HepG2 (cell line): ENCODE data around the gene ADH5.

Experiments used
- ESRRA ChIP-seq: sonication (generic); formaldehyde crosslinking; IDR thresholded peaks from 2 replicates; pipeline ENCODE4 v1.5.1; 2020; ENCODE audit warnings: mild to moderate bottlenecking, low read depth, missing genetic modification reagents
- EZH2 ChIP-seq: conservative IDR thresholded peaks from 2 replicates; pipeline ENCODE4 v1.6.1; 2012; ENCODE audit warnings: mild to moderate bottlenecking, low read depth, low read length, moderate library complexity
- FOXM1 ChIP-seq: sonication (generic); formaldehyde crosslinking; IDR thresholded peaks from 2 replicates; pipeline ENCODE4 v1.5.0; 2020; ENCODE audit warnings: missing genetic modification reagents
- SNRNP70 ChIP-seq: fragments of 200-400 bp; formaldehyde crosslinking; IDR thresholded peaks from 2 replicates; pipeline ENCODE4 v1.6.1; 2017; ENCODE audit warnings: mild to moderate bottlenecking, low read depth, low read length, moderate library complexity
- SP1 ChIP-seq, 2 experiments: fragments of 450-650 bp in 1 of 2; sonication (generic) in 1 of 2; formaldehyde crosslinking in 1 of 2; IDR thresholded peaks; 2 replicates each; pipeline versions ENCODE4 v1.4.0 to v1.6.1; 2016 to 2020; ENCODE audit warnings: missing genetic modification reagents in 1 of 2
- STAG1 ChIP-seq: sonication (generic); formaldehyde crosslinking; IDR thresholded peaks from 2 replicates; pipeline ENCODE4 v1.4.0; 2020; ENCODE audit warnings: missing genetic modification reagents
- ZSCAN12 ChIP-seq: sonication (generic); formaldehyde crosslinking; IDR thresholded peaks from 2 replicates; pipeline ENCODE4 v1.9.0; 2021; ENCODE audit warnings: mild to moderate bottlenecking, missing genetic modification reagents
- TF ChIP-seq, protein P1 (sequence below): sonication (generic); formaldehyde crosslinking; IDR thresholded peaks from 2 replicates; pipeline ENCODE4 v1.5.0; 2020; ENCODE audit warnings: mild to moderate bottlenecking, missing genetic modification reagents, moderate library complexity
- TF ChIP-seq, protein P2 (sequence below): sonication (generic); formaldehyde crosslinking; IDR thresholded peaks from 2 replicates; pipeline ENCODE4 v1.5.1; 2020; ENCODE audit warnings: missing genetic modification reagents, mild to moderate bottlenecking, borderline replicate concordance

DNA sequence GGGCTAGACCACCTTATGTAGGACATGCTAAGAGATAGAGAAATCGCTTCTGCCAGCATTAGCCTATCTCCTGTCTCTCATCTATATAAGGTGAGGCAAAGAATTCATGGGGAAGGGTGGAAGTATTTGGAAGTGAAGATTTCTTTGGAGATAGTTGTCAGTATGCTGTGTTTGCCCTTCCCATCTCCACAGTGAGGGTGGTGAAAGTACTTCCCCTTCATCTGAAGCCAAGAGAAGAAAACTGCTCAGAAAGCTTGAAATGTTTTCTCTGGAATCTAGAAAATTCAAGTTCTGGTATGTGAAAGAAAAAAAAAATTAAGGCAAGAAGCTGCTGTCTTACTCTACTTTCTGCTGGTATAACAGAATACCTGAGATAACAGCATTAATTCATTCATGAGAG lies 12.3 kb upstream of the ADH5 start:
- TF ChIP-seq, protein P1, sequence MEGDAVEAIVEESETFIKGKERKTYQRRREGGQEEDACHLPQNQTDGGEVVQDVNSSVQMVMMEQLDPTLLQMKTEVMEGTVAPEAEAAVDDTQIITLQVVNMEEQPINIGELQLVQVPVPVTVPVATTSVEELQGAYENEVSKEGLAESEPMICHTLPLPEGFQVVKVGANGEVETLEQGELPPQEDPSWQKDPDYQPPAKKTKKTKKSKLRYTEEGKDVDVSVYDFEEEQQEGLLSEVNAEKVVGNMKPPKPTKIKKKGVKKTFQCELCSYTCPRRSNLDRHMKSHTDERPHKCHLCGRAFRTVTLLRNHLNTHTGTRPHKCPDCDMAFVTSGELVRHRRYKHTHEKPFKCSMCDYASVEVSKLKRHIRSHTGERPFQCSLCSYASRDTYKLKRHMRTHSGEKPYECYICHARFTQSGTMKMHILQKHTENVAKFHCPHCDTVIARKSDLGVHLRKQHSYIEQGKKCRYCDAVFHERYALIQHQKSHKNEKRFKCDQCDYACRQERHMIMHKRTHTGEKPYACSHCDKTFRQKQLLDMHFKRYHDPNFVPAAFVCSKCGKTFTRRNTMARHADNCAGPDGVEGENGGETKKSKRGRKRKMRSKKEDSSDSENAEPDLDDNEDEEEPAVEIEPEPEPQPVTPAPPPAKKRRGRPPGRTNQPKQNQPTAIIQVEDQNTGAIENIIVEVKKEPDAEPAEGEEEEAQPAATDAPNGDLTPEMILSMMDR: no peak
- no peak for TF ChIP-seq FOXM1 (CRISPR knock-in tag)
- TF ChIP-seq ZSCAN12: no peak
- TF ChIP-seq STAG1 (CRISPR knock-in tag): no peak
- TF ChIP-seq SP1 (IDR thresholded peaks at IDR 0.05): no peak
- no peak for TF ChIP-seq SP1 (CRISPR knock-in tag; IDR thresholded peaks at IDR 0.05)
- TF ChIP-seq ESRRA (CRISPR knock-in tag): no peak
- no peak for TF ChIP-seq EZH2
- TF ChIP-seq, protein P2, sequence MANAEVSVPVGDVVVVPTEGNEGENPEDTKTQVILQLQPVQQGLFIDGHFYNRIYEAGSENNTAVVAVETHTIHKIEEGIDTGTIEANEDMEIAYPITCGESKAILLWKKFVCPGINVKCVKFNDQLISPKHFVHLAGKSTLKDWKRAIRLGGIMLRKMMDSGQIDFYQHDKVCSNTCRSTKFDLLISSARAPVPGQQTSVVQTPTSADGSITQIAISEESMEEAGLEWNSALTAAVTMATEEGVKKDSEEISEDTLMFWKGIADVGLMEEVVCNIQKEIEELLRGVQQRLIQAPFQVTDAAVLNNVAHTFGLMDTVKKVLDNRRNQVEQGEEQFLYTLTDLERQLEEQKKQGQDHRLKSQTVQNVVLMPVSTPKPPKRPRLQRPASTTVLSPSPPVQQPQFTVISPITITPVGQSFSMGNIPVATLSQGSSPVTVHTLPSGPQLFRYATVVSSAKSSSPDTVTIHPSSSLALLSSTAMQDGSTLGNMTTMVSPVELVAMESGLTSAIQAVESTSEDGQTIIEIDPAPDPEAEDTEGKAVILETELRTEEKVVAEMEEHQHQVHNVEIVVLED (CRISPR knock-in tag): no peak
- no peak for TF ChIP-seq SNRNP70
